Kidney (tissue), 14 donors: Measurements from ENCODE around the gene IRF6. TPM values are rescaled to one million over a fixed set of nuclear protein-coding genes. Genes with fewer than 3 reads are reported as not detected.

ENCODE experiments used
- DNase-seq, 5 donors: peaks; one replicate each; pipeline ENCODE4 v3.0.0-alpha.2; 2013 to 2020
- FAIRE-seq: peaks from 2 replicates; lab custom pipeline; 2012; peaks lifted over from hg19 to GRCh38; lab: Jason Lieb, UNC
- H3K27ac ChIP-seq, 2 donors: one replicate each; pipeline ENCODE4 v1.7.0; 2013; ENCODE audit warnings: low read depth in 2 of 2, low read length in 2 of 2, inconsistent platforms in 1 of 2
- H3K27me3 ChIP-seq: one replicate; pipeline ENCODE4 v1.7.1; 2013; ENCODE audit warnings: low read length, inconsistent platforms; ENCODE audit not compliant: control insufficient read depth, insufficient read depth
- H3K36me3 ChIP-seq, 3 donors: one replicate each; pipeline versions ENCODE4 v1.7.0 to v1.7.1; 2013; ENCODE audit warnings: low read length in 3 of 3, control low read depth in 1 of 3, inconsistent platforms in 1 of 3; ENCODE audit not compliant: insufficient read depth in 3 of 3, control insufficient read depth in 2 of 3
- H3K4me1 ChIP-seq, 3 donors: one replicate each; pipeline versions ENCODE4 v1.7.0 to v1.7.1; 2013; ENCODE audit warnings: low read length in 3 of 3, inconsistent platforms in 1 of 3, low read depth in 1 of 3; ENCODE audit not compliant: control insufficient read depth in 2 of 3, insufficient read depth in 2 of 3
- H3K4me3 ChIP-seq, 3 donors: one replicate each; pipeline versions ENCODE4 v1.7.0 to v1.8.1; 2013; ENCODE audit warnings: low read length in 3 of 3, control low read depth in 1 of 3, inconsistent platforms in 1 of 3
- H3K9ac ChIP-seq, 3 donors: one replicate each; pipeline versions ENCODE4 v1.7.0 to v1.7.1; 2013; ENCODE audit warnings: low read length in 3 of 3, control low read depth in 1 of 3, inconsistent platforms in 1 of 3
- H3K9me3 ChIP-seq, 3 donors: one replicate each; pipeline versions ENCODE4 v1.7.0 to v1.7.1; 2013; ENCODE audit warnings: low read length in 3 of 3, control low read depth in 1 of 3, inconsistent platforms in 1 of 3; ENCODE audit not compliant: control insufficient read depth in 2 of 3, insufficient read depth in 1 of 3
- CTCF ChIP-seq: IDR thresholded peaks from 3 replicates; pipeline ENCODE4 v1.5.1; 2012; ENCODE audit warnings: mild to moderate bottlenecking, moderate library complexity, borderline replicate concordance; ENCODE audit not compliant: insufficient read depth; ENCODE audit errors: extremely low read depth
- intact Hi-C: fragments of 100-400 bp; cut with DNase I; formaldehyde crosslinking; loops from one replicate; pipeline ENCODE4 v1.11.1; 2022
- polyA plus RNA-seq: library from polyadenylated mRNA; stranded (reverse); fragments of 350-450 nt; fragmentation: Illumina TruSeq; extraction: RNeasy Lipid Tissue Mini Kit (QIAGEN cat#74804); gene quantifications from one replicate; pipeline ENCODE4 v1.2.3, GENCODE V29; 2014; ENCODE audit warnings: low read depth, low replicate concordance; ENCODE audit not compliant: insufficient read depth
- total RNA-seq: library from RNA; stranded (reverse); fragmentation: NEBNext Ultra II Directional; extraction: Animal tissue kit (Norgen Biotek cat#: 25700); gene quantifications from one replicate; pipeline ENCODE4 v1.2.1, GENCODE V29; 2021
- donor health status: control.
- donor health status: control.
- donor health status: control.
- donor health status: control.
- donor health status: control.
- donor health status: DM: yes; HTN: yes; CAD: no.
- donor health status: Normal renal cell carcinoma (clear cell type).

IRF6 gene
- total and polyA plus RNA-seq, 2 donors from 2014 or later, result 24.0 to 37.1 TPM

GRCh38 chr1:209759829-209760359 is 46.0 kb downstream of the IRF6 start:
- intact Hi-C loops, result no loop called here
- Histone ChIP-seq H3K4me3 (no peak overlapping the region), H3K36me3 (no peaks in the 10 kb centered on the region), H3K27me3 (no peaks in the 10 kb centered on the region), H3K9me3 (no peaks in the 10 kb centered on the region), H3K27ac (no peak overlapping the region), H3K9ac (no peak overlapping the region), H3K4me1 (no peaks in the 10 kb centered on the region)
- no peak for TF ChIP-seq CTCF
- FAIRE-seq (no peak), DNase-seq (no peak)

GRCh38 chr1:209758400-209758799 is 47.5 kb downstream of the IRF6 start:
- Histone ChIP-seq H3K4me3 (no peak overlapping the region), H3K9me3 (no peaks in the 10 kb centered on the region), H3K27me3 (no peaks in the 10 kb centered on the region), H3K36me3 (no peaks in the 10 kb centered on the region), H3K27ac (no peak overlapping the region), H3K4me1 (no peaks in the 10 kb centered on the region), H3K9ac (no peak overlapping the region)
- DNase-seq, result no peak
- no peak for FAIRE-seq
- no peak for TF ChIP-seq CTCF
- intact Hi-C loops, result no loop called here

GRCh38 chr1:209756615-209757445 is 49.1 kb downstream of the IRF6 start:
- no peaks in the 10 kb centered on the region for H3K36me3 ChIP-seq
- FAIRE-seq (no peak), DNase-seq (no peak)
- intact Hi-C loops, result no loop called here
- H3K4me1 ChIP-seq, result no peaks in the 10 kb centered on the region
- peak overlapping the region in 1 of 2 donors; percentile 34 for H3K27ac ChIP-seq
- H3K4me3 ChIP-seq, result peak overlapping the region in 1 of 3 donors; percentile 14
- no peak for TF ChIP-seq CTCF
- no peaks in the 10 kb centered on the region for H3K9me3 ChIP-seq
- H3K9ac ChIP-seq, result no peak overlapping the region
- no peaks in the 10 kb centered on the region for H3K27me3 ChIP-seq
